Esophagus muscularis mucosa (tissue), 4 donors: Measurements from ENCODE around the gene WDR62.

Experiments
- EP300 ChIP-seq: sonication (generic); formaldehyde crosslinking; IDR thresholded peaks from one replicate; pipeline ENCODE4 v1.6.1; 2017; ENCODE audit warnings: antibody characterized with exemption
- POLR2A ChIP-seq: fragments of 450-650 bp; IDR thresholded peaks from one replicate; pipeline ENCODE4 v1.6.1; 2017; ENCODE audit warnings: antibody characterized with exemption, moderate library complexity, mild to moderate bottlenecking, low read depth
- POLR2AphosphoS5 ChIP-seq, 2 donors: sonication (generic); formaldehyde crosslinking; IDR thresholded peaks; one replicate each; pipeline ENCODE4 v1.6.1; 2017; ENCODE audit warnings: antibody characterized with exemption in 2 of 2
- TF ChIP-seq, protein P1 (sequence below), 3 experiments: fragments of 200-600 bp in 2 of 3; fragments of 450-650 bp in 1 of 3; sonication (generic) in 2 of 3; IDR thresholded peaks; one replicate each; pipeline ENCODE4 v1.5.1; 2017 to 2019; ENCODE audit warnings: antibody characterized with exemption in 3 of 3, mild to moderate bottlenecking in 2 of 3, moderate library complexity in 1 of 3

DNA sequence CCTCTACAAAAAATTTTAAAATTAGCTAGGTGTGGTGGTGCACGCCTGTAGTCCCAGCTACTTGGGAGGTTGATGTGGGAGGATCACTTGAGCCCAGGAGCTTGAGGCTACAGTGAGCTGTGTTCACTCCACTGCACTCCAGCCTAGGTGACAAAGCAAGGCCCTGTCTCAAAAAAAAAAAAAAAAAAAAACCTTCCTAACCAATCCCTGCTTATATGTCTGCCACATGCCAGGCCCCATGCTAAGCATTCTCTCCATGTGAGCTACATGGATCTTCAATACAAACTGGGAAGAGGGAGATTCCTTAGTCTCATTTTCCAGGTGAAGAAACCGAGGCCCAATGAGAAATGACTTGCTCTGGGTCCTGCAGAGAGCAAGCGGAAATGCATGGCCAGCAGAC, 54.0 kb downstream of the WDR62 start:
- TF ChIP-seq, protein P1, sequence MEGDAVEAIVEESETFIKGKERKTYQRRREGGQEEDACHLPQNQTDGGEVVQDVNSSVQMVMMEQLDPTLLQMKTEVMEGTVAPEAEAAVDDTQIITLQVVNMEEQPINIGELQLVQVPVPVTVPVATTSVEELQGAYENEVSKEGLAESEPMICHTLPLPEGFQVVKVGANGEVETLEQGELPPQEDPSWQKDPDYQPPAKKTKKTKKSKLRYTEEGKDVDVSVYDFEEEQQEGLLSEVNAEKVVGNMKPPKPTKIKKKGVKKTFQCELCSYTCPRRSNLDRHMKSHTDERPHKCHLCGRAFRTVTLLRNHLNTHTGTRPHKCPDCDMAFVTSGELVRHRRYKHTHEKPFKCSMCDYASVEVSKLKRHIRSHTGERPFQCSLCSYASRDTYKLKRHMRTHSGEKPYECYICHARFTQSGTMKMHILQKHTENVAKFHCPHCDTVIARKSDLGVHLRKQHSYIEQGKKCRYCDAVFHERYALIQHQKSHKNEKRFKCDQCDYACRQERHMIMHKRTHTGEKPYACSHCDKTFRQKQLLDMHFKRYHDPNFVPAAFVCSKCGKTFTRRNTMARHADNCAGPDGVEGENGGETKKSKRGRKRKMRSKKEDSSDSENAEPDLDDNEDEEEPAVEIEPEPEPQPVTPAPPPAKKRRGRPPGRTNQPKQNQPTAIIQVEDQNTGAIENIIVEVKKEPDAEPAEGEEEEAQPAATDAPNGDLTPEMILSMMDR (IDR thresholded peaks at IDR 0.05), result no peak
- no peak for TF ChIP-seq POLR2A
- no peak for TF ChIP-seq POLR2AphosphoS5 (IDR thresholded peaks at IDR 0.05)
- TF ChIP-seq EP300, result no peak
